Activated CD4-positive, alpha-beta memory T cell treated with anti-CD3 and anti-CD28 coated beads, Interleukin-2, amount 10 ng/mL, durations not matched to agents 7 days and 5 days (primary cell): ENCODE data around the gene CFAP410. TPM values are rescaled to one million over a fixed set of nuclear protein-coding genes. Genes with fewer than 3 reads are reported as not detected.
"Not testable (repeated sequence)": the region's sequence is repeated elsewhere in the genome, so short reads cannot be mapped to it uniquely, and the experiment has no call there.

ENCODE experiments used
- CTCF ChIA-PET: fragments of 350-600 bp; sonication (Branson Sonifier 250); formaldehyde crosslinking; loops from one replicate; lab custom pipeline; 2021; ENCODE audit warnings: antibody characterized with exemption, inconsistent platforms; lab: Charles Lee
- POLR2A ChIA-PET: fragments of 350-600 bp; sonication (Branson Sonifier 250); formaldehyde crosslinking; loops from one replicate; lab custom pipeline; 2021; ENCODE audit warnings: antibody characterized with exemption; lab: Charles Lee
- DNase-seq: peaks from one replicate; pipeline ENCODE4 v3.0.0-alpha.2; 2020
- H3K27ac Mint-ChIP-seq: one replicate; pipeline ENCODE4 v1.8.0; 2021; ENCODE audit warnings: mild to moderate bottlenecking, mixed read lengths
- H3K27me3 Mint-ChIP-seq: one replicate; pipeline ENCODE4 v1.8.0; 2021; ENCODE audit warnings: mixed read lengths
- H3K36me3 Mint-ChIP-seq: one replicate; pipeline ENCODE4 v1.8.0; 2021; ENCODE audit warnings: low read depth, mixed read lengths
- H3K4me1 Mint-ChIP-seq: one replicate; pipeline ENCODE4 v1.8.0; 2021; ENCODE audit warnings: mixed read lengths
- H3K4me3 Mint-ChIP-seq: one replicate; pipeline ENCODE4 v1.8.0; 2021; ENCODE audit warnings: mild to moderate bottlenecking, mixed read lengths
- H3K9me3 Mint-ChIP-seq: one replicate; pipeline ENCODE4 v1.8.0; 2021; ENCODE audit warnings: mixed read lengths
- total RNA-seq, 2 experiments: library from RNA; stranded (reverse); gene quantifications; one replicate each; pipeline ENCODE4 v1.2.3, GENCODE V29; 2021

The CFAP410 gene
- total RNA-seq, 2 experiments from 2014 or later, result 14.2 to 15.5 TPM

DNA sequence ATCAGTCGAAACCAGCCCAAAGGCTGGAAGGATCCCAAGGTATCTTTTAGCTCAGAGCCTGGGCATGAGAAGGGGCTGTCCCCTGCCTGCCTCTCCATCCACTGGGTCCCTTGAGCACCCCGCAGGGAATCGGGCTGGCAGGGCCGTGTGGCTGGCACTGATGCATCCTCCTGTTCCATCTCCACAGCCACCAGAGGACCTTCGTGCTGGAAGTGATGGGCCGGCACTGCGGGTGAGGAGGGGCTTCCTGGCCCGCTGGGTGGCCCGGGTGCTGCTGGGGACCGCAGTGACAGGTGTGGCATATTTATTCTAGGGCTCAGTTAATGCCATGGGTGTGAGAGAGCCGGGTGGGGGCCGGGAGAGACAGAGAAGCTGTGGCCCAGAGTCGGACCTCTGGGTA, 25.7 kb downstream of the CFAP410 start:
- no peaks in the 10 kb centered on the region for H3K4me1 Mint-ChIP-seq
- H3K9me3 Mint-ChIP-seq, result no peaks in the 10 kb centered on the region
- peaks cover 21% of the 10 kb centered on the region for H3K36me3 Mint-ChIP-seq
- DNase-seq, result no peak
- ChIA-PET POLR2A (no interaction called here), CTCF (no interaction called here)
- no peaks in the 10 kb centered on the region for H3K27me3 Mint-ChIP-seq
- H3K27ac Mint-ChIP-seq, result no peak overlapping the region
- H3K4me3 Mint-ChIP-seq, result no peak overlapping the region

DNA sequence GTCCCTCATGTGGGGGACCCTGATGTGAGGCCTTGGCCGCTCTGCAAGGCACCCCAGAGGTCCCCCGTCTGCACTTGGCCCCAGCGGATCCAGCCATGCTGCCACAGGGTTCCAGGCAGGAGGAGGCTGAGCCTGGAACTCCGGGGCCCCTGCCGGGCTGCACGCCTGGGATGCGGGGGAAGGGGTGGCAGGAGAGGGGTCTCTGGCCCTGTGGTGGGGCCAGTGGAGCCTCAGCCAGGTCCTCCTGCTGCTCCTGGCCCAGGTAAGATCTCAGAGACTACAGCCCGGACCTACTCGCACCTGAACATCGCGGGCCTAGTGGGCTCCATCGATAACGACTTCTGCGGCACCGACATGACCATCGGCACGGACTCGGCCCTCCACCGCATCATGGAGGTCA, 26.5 kb downstream of the CFAP410 start:
- H3K36me3 Mint-ChIP-seq, result peaks cover 27% of the 10 kb centered on the region
- DNase-seq, result no peak
- H3K27ac Mint-ChIP-seq, result no peak overlapping the region
- H3K27me3 Mint-ChIP-seq, result no peaks in the 10 kb centered on the region
- no peaks in the 10 kb centered on the region for H3K9me3 Mint-ChIP-seq
- no peak overlapping the region for H3K4me3 Mint-ChIP-seq
- CTCF ChIA-PET, result no interaction called here
- POLR2A ChIA-PET, result no interaction called here
- H3K4me1 Mint-ChIP-seq, result no peaks in the 10 kb centered on the region

DNA sequence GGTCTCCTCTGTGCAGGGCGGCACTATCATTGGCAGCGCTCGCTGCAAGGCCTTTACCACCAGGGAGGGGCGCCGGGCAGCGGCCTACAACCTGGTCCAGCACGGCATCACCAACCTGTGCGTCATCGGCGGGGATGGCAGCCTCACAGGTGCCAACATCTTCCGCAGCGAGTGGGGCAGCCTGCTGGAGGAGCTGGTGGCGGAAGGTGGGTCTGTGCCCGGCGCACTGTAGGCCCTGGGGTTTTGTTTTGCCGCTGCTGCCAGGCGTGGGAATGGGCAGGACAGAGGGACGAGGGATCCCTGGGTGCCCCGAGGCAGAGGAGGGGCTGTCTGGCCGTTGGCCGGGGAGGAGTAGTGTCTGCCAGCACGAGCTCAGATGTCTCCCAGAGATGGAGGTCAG, 27.1 kb downstream of the CFAP410 start:
- ChIA-PET CTCF (no interaction called here), POLR2A (no interaction called here)
- Mint-ChIP-seq H3K27me3 (no peaks in the 10 kb centered on the region), H3K36me3 (peaks cover 32% of the 10 kb centered on the region), H3K4me3 (no peak overlapping the region), H3K9me3 (no peaks in the 10 kb centered on the region), H3K4me1 (no peaks in the 10 kb centered on the region), H3K27ac (no peak overlapping the region)
- no peak for DNase-seq

DNA sequence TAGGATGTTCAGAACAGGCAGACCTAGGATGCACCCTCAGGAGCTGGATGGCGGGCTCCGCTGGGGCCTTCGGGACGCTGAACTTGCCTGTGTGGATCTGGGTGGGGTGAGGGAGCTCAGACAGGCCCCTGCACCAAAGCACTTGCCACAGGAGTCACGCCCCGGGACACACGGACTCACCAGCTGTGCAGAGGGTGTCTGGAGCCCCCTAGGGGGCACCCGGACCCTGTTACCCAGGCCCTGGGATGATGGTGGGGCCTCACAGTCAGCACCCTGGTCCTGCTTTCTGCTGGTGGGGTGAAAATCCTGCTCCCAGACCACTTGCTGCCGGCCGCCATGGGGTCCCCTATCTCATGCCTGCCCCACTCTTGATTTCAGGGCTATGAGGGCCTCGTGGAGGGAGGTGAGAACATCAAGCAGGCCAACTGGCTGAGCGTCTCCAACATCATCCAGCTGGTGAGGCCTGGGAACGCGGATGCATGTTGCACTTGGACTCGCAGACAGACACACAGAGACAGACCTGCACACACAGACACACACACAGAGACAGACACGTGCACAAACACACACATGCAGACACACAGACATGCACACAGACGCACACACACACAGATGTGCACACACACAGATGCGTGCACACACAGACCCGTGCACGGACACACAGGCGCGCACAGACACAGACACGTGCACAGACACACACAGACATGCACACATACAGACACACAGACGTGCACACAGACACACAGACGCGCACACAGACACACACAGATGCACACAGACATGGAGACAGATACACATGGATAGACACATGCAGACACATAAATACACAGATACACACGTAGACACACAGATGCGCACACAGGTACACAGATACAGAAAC, 28.3 kb downstream of the CFAP410 start:
- no peak overlapping the region for H3K27ac Mint-ChIP-seq
- H3K27me3 Mint-ChIP-seq, result no peaks in the 10 kb centered on the region
- ChIA-PET CTCF (no interaction called here), POLR2A (no interaction called here)
- no peak overlapping the region for H3K4me3 Mint-ChIP-seq
- DNase-seq, result no peak
- peaks cover 37% of the 10 kb centered on the region for H3K36me3 Mint-ChIP-seq
- H3K9me3 Mint-ChIP-seq, result no peaks in the 10 kb centered on the region
- peaks cover 2% of the 10 kb centered on the region for H3K4me1 Mint-ChIP-seq

DNA sequence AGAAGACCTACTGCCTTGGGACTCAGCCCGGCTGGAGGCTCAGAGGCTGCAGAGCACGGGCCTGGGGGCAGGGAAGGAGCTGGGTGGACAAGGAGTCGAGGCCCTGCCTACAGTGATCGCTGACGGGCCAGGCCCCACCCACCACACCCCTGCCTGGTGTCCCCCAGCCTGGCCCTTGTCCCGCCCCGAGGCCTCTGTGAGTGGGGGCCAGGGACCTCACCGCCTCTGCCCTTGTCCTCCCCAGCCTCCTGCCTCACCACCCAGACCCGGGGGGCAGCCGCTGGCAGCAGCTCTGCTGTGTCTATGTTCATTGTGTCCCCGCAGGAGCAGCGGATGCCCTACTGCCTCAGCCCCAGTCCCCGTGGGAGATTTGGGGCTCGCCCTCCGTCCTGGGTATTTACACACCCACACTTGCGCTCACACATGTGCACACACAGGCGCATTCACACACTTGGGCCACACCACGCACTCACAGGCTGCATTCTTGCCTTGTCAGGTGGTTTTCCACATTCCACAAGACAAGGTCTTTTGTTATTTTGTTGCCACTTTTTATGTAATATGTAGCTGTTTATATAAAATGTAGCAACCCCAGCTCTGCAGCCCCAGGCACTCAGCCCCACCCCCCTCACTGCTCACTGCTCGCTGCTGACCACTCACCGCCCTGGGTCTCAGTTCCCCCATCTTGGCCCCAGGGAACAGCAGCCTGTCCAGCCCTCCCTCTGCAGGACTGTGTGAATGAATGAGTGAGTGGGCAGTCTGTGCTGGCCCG, 32.1 kb downstream of the CFAP410 start:
- Mint-ChIP-seq H3K9me3 (no peaks in the 10 kb centered on the region), H3K4me3 (no peak overlapping the region), H3K27ac (no peak overlapping the region), H3K27me3 (no peaks in the 10 kb centered on the region), H3K36me3 (peaks cover 45% of the 10 kb centered on the region), H3K4me1 (peaks cover 25% of the 10 kb centered on the region)
- no peak for DNase-seq
- CTCF ChIA-PET, result no interaction called here
- POLR2A ChIA-PET, result no interaction called here

DNA sequence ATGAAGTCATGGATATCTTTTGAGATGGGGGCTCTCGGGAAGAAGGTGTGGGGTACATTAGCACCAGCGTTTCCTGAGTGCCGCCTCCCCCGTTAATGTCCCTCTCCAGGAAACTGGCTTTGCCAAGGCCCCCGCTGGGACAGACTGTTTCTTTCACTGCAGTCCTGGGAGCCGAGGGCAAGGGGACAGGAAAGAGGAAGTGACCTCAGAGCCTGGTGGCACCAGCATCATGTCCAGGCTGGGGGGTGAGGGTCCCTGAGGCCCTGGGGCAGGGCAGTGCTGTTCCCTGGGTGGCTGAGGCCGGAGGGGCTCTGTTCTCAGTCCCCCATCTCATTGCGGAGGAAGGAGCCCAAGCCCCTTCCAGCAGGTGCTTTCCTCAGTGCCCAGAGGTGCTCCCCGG, 33.5 kb downstream of the CFAP410 start:
- Mint-ChIP-seq H3K27me3 (no peaks in the 10 kb centered on the region), H3K4me1 (peaks cover 39% of the 10 kb centered on the region), H3K4me3 (no peak overlapping the region), H3K27ac (no peak overlapping the region), H3K36me3 (peaks cover 35% of the 10 kb centered on the region), H3K9me3 (no peaks in the 10 kb centered on the region)
- POLR2A ChIA-PET, result no interaction called here
- CTCF ChIA-PET, result no interaction called here
- no peak for DNase-seq

DNA sequence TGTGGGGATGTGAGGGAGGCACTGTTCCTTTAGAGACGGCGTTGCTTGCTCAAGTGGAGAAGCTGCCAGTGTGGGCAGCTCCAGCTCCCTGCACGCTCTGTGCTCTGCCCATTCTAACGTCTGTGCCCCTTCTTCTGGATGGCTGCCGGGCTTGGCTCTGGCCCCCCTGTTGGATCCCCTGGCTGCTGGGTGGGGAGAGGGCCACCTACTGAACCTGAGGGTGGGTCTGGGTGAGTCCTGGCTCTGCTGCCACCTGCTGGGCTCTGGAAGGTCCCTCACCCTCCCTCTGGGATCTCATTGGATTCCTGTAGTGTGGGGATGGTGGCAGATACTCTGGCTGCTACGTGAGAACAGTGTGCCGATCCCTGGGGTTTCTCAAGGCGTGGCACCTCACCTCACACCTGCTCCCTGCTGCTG, 34.3 kb downstream of the CFAP410 start:
- no peaks in the 10 kb centered on the region for H3K9me3 Mint-ChIP-seq
- POLR2A ChIA-PET, result interaction anchor here (2.1 kb wide), 1 partner anchor 11 kb away, joined by 7 read pairs; no protein-coding TSS in a partner anchor
- H3K27ac Mint-ChIP-seq, result peak overlapping the region; percentile 59
- H3K4me1 Mint-ChIP-seq, result peaks cover 40% of the 10 kb centered on the region
- H3K36me3 Mint-ChIP-seq, result peaks cover 36% of the 10 kb centered on the region
- DNase-seq, result peak; percentile 52
- H3K4me3 Mint-ChIP-seq, result no peak overlapping the region
- no peaks in the 10 kb centered on the region for H3K27me3 Mint-ChIP-seq
- CTCF ChIA-PET, result no interaction called here

DNA sequence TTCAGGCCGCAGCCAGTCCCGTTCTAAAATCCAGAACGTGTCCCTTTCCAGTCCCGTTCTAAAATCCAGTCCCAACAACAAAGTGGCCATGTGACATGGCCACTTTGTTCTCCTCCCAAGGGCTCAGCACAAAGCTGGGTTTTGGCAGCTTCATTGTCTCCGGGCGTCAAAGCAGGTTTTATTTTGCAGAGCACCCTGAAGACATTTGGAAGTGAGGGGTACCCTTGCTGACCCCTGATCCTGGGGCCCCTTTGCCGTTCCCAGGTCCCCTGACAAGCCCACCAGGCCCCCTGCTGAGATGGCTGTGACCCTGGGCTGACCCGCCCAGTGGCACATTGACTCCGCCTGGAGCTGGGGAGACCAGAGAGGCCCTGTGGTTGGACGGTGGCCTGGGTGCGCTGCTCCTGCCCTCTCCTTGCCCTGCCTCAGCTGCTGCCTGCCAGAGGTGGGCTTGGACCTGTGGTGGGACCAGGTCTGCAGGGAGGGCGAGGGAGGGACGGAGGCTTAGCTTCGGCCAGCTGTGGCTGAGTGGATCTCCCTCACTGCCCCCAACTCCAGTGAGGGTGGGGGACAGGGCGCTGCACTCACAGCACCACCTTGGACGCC, 35.1 kb downstream of the CFAP410 start:
- ChIA-PET POLR2A (interaction anchor here (2.1 kb wide), 1 partner anchor 11 kb away, joined by 7 read pairs; no protein-coding TSS in a partner anchor), CTCF (interaction anchor here (1.4 kb wide), 1 partner anchor 176 kb away, joined by 3 read pairs; no protein-coding TSS in a partner anchor)
- no peaks in the 10 kb centered on the region for H3K27me3 Mint-ChIP-seq
- DNase-seq, result no peak
- peak overlapping the region; percentile 80 for H3K27ac Mint-ChIP-seq
- H3K4me3 Mint-ChIP-seq, result no peak overlapping the region
- H3K9me3 Mint-ChIP-seq, result no peaks in the 10 kb centered on the region
- peaks cover 43% of the 10 kb centered on the region for H3K4me1 Mint-ChIP-seq
- H3K36me3 Mint-ChIP-seq, result peaks cover 33% of the 10 kb centered on the region

DNA sequence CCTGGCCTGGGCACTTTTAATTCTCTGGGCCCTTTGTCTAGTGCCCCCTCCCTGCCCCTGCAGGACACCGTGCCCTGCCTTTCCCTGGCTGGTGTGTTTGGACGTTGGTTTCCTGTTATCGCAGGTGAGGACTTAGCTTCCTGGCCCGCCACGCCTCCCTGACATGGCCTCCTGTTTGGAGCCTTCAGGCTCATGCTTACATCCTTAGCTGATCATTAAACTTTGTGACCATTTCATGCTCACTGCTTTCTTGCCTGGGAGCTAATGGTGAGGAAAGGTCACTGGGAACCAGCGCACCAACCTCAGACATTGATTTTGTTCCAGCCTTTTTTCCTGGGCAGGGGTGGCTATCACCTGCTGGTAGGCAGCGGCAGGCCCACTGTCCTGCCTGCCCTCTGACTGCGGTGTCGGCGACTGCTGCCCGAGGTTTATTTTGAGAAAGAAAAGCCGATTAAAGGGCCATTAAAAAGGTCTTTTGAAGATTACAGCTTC, 35.7 kb downstream of the CFAP410 start:
- Mint-ChIP-seq H3K9me3 (no peaks in the 10 kb centered on the region), H3K4me3 (no peak overlapping the region), H3K27ac (peak overlapping the region; percentile 80), H3K4me1 (peaks cover 48% of the 10 kb centered on the region), H3K27me3 (no peaks in the 10 kb centered on the region), H3K36me3 (peaks cover 33% of the 10 kb centered on the region)
- CTCF ChIA-PET, result interaction anchor here (1.4 kb wide), 1 partner anchor 176 kb away, joined by 3 read pairs; no protein-coding TSS in a partner anchor
- POLR2A ChIA-PET, result interaction anchor here (2.1 kb wide), 1 partner anchor 12 kb away, joined by 7 read pairs; no protein-coding TSS in a partner anchor
- DNase-seq, result no peak

DNA sequence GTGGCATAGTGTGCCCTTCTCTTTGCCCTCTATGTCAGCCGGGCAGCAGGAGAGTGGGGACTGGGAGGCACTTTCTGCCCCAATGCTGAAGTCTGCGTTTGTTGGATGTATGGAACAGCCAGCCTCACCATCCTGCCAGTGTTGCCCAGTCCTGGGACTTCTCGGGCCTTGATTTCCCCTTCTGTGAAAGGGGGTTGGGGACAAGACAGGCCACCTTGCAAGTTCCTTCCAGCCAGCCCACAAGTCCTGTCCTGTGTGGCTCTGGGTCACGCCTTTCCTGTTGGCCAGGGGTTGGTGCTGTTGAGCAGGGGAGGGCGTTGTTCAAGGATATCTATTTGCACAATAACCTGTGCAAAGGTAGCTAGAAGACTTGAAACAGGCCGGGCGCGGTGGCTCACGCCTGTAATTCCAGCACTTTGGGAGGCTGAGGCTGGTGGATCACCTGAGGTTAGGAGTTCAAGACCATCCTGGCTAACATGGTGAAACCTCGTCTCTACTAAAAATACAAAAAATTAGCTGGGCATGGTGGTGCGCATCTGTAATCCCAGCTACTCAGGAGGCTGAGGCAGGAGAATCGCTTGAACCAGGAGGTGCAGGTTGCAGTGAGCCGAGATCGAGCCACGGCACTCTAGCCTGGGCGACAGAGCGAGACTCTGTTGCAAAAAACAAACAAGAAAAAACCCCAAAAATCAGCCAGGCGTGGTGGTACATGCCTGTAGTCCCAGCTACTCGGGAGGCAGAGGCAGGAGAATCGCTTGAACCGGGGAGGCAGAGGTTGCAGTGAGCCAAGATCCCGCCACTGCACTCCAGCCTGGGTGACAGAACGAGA, 36.4 kb downstream of the CFAP410 start:
- H3K9me3 Mint-ChIP-seq, DNase-seq, H3K27me3 Mint-ChIP-seq, CTCF ChIA-PET: not testable (repeated sequence)
- Mint-ChIP-seq H3K36me3 (peaks cover 27% of the 10 kb centered on the region), H3K27ac (peak overlapping the region; percentile 54), H3K4me3 (peak overlapping the region; percentile 59), H3K4me1 (peaks cover 55% of the 10 kb centered on the region)
- POLR2A ChIA-PET, result interaction anchor here (2.1 kb wide), 1 partner anchor 13 kb away, joined by 7 read pairs; no protein-coding TSS in a partner anchor

DNA sequence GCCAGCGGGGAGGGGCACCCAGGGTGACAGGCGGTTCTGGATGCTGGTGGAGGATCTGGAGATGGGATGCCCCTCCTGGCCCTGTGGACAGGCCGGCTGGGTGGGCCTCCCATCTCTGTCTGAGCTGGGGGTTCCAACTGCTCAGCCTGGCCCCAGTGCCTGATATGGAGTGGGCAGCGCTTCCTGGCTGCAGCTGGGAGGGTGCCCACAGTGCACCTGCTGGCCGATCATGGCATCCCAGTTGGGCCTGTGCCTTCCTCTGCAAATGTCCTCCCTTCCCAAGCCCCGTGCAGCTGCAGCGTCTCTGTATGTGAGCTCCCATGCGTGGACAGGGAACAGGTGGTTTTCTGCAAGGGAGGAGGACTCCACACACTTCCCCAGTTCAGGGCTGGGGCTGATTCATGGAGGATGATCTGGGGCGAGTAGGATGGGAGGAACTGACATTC, 37.2 kb downstream of the CFAP410 start:
- no peaks in the 10 kb centered on the region for H3K27me3 Mint-ChIP-seq
- ChIA-PET POLR2A (no interaction called here), CTCF (no interaction called here)
- H3K4me1 Mint-ChIP-seq, result peaks cover 61% of the 10 kb centered on the region
- no peak for DNase-seq
- peak overlapping the region; percentile 54 for H3K27ac Mint-ChIP-seq
- peak overlapping the region; percentile 59 for H3K4me3 Mint-ChIP-seq
- no peaks in the 10 kb centered on the region for H3K9me3 Mint-ChIP-seq
- peaks cover 21% of the 10 kb centered on the region for H3K36me3 Mint-ChIP-seq

DNA sequence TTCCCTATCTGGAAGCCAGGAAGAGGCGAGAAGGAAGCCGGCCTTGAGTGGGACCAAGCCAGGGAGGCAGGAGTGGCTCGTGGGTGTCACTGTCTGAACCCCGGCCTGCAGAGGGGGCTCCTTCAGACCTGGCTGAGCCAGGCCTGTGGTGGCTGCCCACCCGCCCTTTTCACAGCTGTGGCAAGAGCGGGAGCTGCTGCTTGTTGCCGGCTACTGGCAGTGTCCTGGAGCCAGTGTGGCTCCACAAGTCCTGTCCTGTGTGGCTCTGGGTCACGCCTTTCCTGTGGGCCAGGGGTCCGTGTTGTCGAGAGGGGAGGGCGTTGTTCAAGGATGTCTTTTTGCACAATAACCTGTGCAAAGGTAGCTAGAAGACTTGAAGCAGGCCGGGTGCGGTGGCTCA, 38.0 kb downstream of the CFAP410 start:
- DNase-seq, result no peak
- Mint-ChIP-seq H3K27ac (peak overlapping the region; percentile 76), H3K4me3 (peak overlapping the region; percentile 82), H3K27me3 (no peaks in the 10 kb centered on the region), H3K36me3 (peaks cover 16% of the 10 kb centered on the region), H3K4me1 (peaks cover 60% of the 10 kb centered on the region), H3K9me3 (no peaks in the 10 kb centered on the region)
- CTCF ChIA-PET, result interaction anchor here (0.6 kb wide), 1 partner anchor 435 kb away, joined by 3 read pairs; no protein-coding TSS in a partner anchor
- POLR2A ChIA-PET, result interaction anchor here (0.7 to 0.9 kb wide), 2 partner anchors 14 to 37 kb away, joined by 3 read pairs; no protein-coding TSS in a partner anchor
